ENCODE results near the gene TMEM94.

Gene TMEM94

GRCh38 chr17:75525806-75526554 lies 69.5 kb downstream of the TMEM94 start:
- no peak for DNase-seq (ENCODE audit: low read depth, low spot score)

- no peak for DNase-seq (ENCODE audit: low read depth, low spot score)
Observed at GRCh38 chr17:75526555-75527270, 70.3 kb downstream of the TMEM94 start.

GRCh38 chr17:75530837-75531720 lies 74.6 kb downstream of the TMEM94 start:
- DNase-seq (ENCODE audit: low read depth, low spot score): no peak

DNA sequence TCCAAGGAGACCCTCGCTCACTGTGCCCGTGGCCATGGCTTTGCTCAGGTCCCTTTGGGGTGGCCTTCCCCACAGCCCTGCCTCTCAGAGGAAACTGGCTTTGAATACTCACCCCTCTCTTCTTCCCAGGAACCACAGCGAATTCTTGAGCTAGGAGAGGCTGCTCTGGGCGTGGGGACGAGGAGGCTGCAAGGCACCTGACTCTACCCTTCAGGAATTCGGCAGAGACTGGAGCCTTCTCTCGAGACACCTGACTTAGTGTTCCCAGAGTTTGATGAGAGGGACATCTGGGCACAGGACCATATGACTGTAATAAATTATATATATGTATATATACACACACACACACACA lies 75.3 kb downstream of the TMEM94 start:
- DNase-seq (ENCODE audit: low read depth, low spot score): no peak

GRCh38 chr17:75535119-75535537 lies 78.7 kb downstream of the TMEM94 start:
- DNase-seq (ENCODE audit: low read depth, low spot score): no peak

DNA sequence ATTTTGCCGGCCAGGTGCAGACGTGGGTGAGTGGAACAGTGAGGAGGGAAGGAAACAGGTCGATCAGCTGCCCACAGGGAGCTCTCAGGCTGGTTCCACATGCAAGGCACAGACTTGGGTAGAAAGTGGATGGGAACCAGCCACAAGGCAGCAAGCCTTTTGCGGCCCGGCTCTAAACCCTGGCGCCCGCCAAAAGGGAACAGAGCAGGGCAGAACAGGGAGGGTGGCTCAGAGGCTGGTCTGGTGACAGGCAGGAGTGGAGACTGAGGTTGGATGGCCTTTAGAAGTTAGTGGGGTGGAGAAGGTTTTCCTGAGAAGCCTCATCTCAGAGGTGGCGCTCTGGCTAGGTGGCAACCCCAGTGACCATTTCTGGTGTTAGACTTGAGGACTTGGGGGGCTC lies 79.4 kb downstream of the TMEM94 start:
- no peak for DNase-seq (ENCODE audit: low read depth, low spot score)

DNA sequence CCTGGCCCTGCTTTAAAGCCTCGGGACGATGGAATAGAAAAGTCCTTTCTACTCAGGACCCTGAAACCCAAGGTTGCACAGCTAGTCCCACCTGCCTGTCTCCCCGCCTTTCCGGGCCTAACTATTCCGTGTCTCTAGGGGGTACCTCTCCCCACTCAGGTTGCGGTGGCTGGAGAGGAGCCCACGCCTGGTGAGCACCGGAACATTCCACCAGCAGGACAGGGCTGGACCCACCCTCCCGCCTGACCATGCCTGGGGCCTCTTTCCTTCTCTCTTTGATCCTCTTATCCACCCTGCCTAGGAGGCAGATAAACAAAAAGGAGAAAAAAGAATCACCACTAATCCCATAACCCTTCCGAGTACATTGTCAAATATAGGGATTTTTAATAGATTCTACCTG lies 79.9 kb downstream of the TMEM94 start:
- DNase-seq (ENCODE audit: low read depth, low spot score): no peak

GRCh38 chr17:75539967-75540729 lies 83.7 kb downstream of the TMEM94 start:
- DNase-seq (ENCODE audit: low read depth, low spot score): no peak

DNA sequence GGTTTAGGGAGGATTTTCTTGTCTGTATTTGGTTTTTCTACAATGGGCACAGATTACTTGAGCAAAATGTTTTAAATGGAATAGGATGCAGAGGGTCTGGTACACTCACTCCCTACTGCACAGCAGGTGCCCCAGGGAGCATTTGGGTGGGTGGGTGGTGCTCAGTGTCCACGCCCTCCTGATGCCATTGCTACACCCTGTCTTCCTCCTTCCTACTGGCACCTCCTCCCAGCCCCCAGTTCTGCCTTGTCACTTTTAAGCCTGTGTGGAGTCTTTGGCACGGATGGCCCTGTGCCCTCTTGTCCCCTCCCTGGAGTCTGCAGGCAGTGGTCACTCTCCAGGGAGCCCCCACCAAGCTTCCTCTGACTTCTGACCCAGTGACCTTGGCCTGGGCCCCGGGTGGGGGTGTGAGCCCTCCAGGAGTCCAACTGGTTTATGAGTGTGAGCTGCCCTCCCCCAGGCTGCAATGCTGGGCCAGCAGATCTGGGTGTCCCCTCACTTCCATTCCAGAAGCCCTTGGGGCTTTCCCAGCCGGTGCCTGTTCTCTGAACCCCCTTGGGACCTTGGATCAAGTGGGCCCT lies 84.6 kb downstream of the TMEM94 start:
- no peak for DNase-seq (ENCODE audit: low read depth, low spot score)

DNA sequence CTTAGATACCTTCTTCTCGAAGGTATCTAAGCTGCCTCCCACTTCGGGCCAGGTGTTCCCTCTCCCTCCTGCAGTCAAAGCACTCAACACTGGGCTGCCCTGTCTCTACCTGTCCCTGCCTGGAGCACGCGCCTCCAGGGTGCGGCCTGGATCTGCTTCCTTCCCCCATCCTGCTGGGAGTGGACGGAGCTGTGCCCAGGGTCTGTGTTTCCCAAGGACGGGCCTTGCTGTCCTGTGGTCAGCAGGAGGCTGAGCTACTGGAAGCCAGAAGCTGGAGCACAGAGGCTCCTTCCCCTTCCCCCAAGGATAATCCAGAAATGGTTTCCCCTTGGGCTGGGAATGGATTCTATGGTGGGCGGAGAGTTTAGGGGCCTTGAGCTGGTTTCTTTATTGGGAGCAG lies 85.8 kb downstream of the TMEM94 start:
- DNase-seq (ENCODE audit: low read depth, low spot score): no peak

- DNase-seq (ENCODE audit: low read depth, low spot score): no peak
Observed at GRCh38 chr17:75542728-75543336, 86.4 kb downstream of the TMEM94 start.

GRCh38 chr17:75544250-75544649 lies 87.8 kb downstream of the TMEM94 start:
- DNase-seq (ENCODE audit: low read depth, low spot score): no peak

- DNase-seq (ENCODE audit: low read depth, low spot score): no peak
Observed at GRCh38 chr17:75546181-75546580, 89.7 kb downstream of the TMEM94 start.

- DNase-seq (ENCODE audit: low read depth, low spot score): no peak
Observed at GRCh38 chr17:75547091-75547490, 90.7 kb downstream of the TMEM94 start.

DNA sequence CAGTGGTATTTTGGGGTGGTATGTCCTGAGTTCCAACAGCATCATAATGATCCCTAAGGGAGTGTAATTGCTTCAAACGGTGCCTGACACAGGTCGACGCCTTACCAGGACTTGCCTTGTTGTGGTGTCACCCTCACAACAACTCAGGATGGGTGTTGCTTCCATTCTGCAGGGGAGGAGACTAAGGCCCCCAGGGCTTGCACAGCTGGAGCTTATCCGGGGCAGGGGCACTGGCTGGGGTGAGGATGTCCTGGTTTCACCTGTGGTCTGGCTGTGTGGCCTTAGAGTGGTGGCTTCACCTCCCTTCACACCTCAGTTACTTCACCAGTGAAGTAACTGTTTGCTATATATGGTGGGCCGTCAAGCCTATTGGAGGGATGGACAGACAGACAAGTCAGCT lies 92.4 kb downstream of the TMEM94 start:
- DNase-seq (ENCODE audit: low read depth, low spot score): no peak
